HEK293T (cell line): Measurements from ENCODE around the gene NECTIN1.

Experiments
- ARNT ChIP-seq: fragments of 450-650 bp; IDR thresholded peaks from 2 replicates; pipeline ENCODE4 v1.6.1; 2017; ENCODE audit warnings: mild to moderate bottlenecking
- ELF4 ChIP-seq: fragments of 450-650 bp; IDR thresholded peaks from 2 replicates; pipeline ENCODE4 v1.6.1; 2017; ENCODE audit warnings: antibody characterized with exemption
- FOXM1 ChIP-seq: fragments of 450-650 bp; IDR thresholded peaks from 2 replicates; pipeline ENCODE4 v1.6.1; 2017; ENCODE audit warnings: mild to moderate bottlenecking, borderline replicate concordance
- HDGF ChIP-seq: fragments of 450-650 bp; IDR thresholded peaks from 2 replicates; pipeline ENCODE4 v1.6.1; 2017; ENCODE audit warnings: antibody characterized with exemption, borderline replicate concordance
- NFRKB ChIP-seq: fragments of 450-650 bp; IDR thresholded peaks from 2 replicates; pipeline ENCODE4 v1.6.1; 2016; ENCODE audit warnings: mild to moderate bottlenecking, moderate library complexity
- SP1 ChIP-seq: fragments of 450-650 bp; IDR thresholded peaks from 2 replicates; pipeline ENCODE4 v1.6.1; 2017
- TARDBP ChIP-seq: fragments of 450-650 bp; IDR thresholded peaks from 2 replicates; pipeline ENCODE4 v1.6.1; 2016
- ZNF384 ChIP-seq: fragments of 450-650 bp; IDR thresholded peaks from 2 replicates; pipeline ENCODE4 v1.6.1; 2016
- TF ChIP-seq, protein P1 (sequence below): fragments of 450-650 bp; IDR thresholded peaks from 2 replicates; pipeline ENCODE4 v1.6.1; 2016

DNA sequence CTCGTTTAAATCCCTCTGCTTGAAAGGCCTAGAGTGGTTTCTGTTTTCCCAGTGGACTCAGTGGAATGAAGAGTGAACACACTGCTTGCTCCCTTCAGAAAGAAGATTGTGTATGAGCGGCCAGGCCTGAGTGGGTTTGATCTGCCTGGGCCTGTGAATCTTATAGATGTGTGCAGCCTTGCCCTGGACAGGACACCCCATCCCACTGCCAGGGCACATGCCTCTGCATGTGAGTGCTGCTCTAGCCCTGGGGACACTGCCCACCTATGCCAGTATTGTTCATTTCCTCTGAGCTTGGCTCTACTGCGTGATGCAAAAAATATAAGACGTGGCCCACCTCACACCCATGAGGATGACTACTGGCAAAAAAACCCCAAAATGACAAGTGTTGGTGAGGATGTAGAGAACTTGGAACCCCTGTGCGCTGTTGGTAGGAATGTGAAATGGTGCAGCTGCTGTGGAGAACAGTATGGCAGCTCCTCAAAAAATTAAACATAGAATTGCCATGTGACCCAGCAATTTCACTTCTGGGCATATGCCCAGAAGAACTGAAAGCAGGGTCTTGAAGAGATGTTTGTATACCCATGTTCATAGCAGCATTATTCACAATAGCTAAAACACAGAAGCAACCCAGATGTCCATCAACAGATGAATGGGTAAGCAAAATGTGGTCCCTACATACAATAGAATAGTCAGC, 27.3 kb upstream of the NECTIN1 start:
- TF ChIP-seq ELF4 (no peak), HDGF (no peak), SP1 (no peak), TARDBP (no peak), FOXM1 (no peak), ARNT (no peak), NFRKB (no peak), ZNF384 (no peak)
- TF ChIP-seq, protein P1, sequence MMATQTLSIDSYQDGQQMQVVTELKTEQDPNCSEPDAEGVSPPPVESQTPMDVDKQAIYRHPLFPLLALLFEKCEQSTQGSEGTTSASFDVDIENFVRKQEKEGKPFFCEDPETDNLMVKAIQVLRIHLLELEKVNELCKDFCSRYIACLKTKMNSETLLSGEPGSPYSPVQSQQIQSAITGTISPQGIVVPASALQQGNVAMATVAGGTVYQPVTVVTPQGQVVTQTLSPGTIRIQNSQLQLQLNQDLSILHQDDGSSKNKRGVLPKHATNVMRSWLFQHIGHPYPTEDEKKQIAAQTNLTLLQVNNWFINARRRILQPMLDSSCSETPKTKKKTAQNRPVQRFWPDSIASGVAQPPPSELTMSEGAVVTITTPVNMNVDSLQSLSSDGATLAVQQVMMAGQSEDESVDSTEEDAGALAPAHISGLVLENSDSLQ, result no peak
